ENCODE data around the gene LTF. TPM values are rescaled to one million over a fixed set of nuclear protein-coding genes. Genes with fewer than 3 reads are reported as not detected.

The LTF gene
- total RNA-seq, 2 donors from 2014 or later: not detected

- no peak overlapping the region for H3K27ac Mint-ChIP-seq
- no peak for ATAC-seq
- peaks cover 31% of the 10 kb centered on the region for H3K27me3 Mint-ChIP-seq
- H3K36me3 Mint-ChIP-seq (ENCODE audit: low read depth): peaks cover 3% of the 10 kb centered on the region
- no peaks in the 10 kb centered on the region for H3K4me1 Mint-ChIP-seq
- DNase-seq: no peak
- no peak overlapping the region for H3K4me3 Mint-ChIP-seq
- no peaks in the 10 kb centered on the region for H3K9me3 ChIP-seq (ENCODE audit: control insufficient read depth, low read length, poor library complexity, severe bottlenecking)
Observed at GRCh38 chr3:46470831-46471230, 6.1 kb upstream of the LTF start.

DNA sequence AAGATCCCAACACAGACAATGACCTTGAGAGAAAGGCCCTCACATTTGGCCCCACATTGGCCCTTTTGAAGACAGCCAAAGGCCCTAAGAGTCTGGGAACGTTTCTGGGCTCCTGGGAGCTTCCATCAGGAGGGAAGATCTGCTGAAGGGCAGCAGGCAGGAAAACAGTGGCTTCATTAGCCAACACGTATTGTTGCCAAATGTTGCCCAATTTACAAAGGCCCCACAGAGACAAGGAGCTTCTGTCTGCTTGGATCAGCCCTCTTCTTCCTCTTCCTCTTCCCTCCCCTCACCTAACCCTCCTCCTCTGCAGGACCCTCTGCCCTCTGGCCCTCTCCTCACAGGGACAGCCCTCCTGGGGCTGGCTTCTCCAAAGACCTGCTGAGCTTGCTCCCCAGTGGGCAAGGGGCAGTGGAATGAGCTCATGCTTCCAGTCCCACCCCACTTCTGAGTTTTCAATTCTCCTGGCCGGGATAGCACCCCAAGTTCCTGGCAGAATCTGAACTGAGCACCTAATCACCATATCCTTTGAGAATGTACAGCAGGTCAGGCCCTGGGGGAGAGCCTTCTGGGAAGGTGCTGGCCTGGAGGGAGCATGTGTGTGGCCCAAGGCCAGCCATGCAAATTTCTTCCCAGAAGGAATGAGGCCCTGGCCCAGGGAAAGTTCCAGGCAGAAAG is 5.1 kb upstream of the LTF start:
- no peak for DNase-seq
- Mint-ChIP-seq H3K27me3 (peaks cover 40% of the 10 kb centered on the region), H3K36me3 (ENCODE audit: low read depth) (peaks cover 3% of the 10 kb centered on the region), H3K4me3 (no peak overlapping the region), H3K27ac (no peak overlapping the region), H3K4me1 (no peaks in the 10 kb centered on the region)
- H3K9me3 ChIP-seq (ENCODE audit: control insufficient read depth, low read length, poor library complexity, severe bottlenecking): no peaks in the 10 kb centered on the region
- no peak for ATAC-seq

- Mint-ChIP-seq H3K36me3 (ENCODE audit: low read depth) (peaks cover 6% of the 10 kb centered on the region), H3K4me1 (peaks cover 3% of the 10 kb centered on the region), H3K4me3 (no peak overlapping the region), H3K27ac (no peak overlapping the region), H3K27me3 (peaks cover 48% of the 10 kb centered on the region)
- H3K9me3 ChIP-seq (ENCODE audit: control insufficient read depth, low read length, poor library complexity, severe bottlenecking): no peaks in the 10 kb centered on the region
- DNase-seq (no peak), ATAC-seq (no peak)
Observed at GRCh38 chr3:46468753-46469600, 4.3 kb upstream of the LTF start.

DNA sequence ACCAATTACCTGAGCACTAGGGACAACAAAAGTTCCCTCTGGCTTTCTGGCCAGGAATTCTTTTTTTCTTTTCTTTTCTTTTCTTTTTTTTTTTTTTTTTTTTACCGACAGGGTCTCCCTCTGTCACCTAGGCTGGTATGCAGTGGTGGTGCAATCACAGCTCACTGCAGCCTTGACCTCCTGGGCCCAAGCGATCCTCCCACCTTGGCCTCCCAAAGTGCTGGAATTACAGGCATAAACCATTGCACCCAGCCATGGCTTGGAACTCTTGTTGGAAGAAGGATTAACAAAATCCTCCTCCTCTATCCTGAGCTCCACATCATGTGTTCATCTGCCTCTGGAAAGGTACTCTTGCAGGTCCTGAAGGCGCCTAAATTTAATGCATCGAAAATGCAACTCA is 2.9 kb upstream of the LTF start:
- Mint-ChIP-seq H3K36me3 (ENCODE audit: low read depth) (peaks cover 3% of the 10 kb centered on the region), H3K4me1 (peaks cover 4% of the 10 kb centered on the region), H3K27me3 (peaks cover 52% of the 10 kb centered on the region), H3K4me3 (no peak overlapping the region), H3K27ac (no peak overlapping the region)
- DNase-seq (no peak), ATAC-seq (no peak)
- H3K9me3 ChIP-seq (ENCODE audit: control insufficient read depth, low read length, poor library complexity, severe bottlenecking): no peaks in the 10 kb centered on the region

- Mint-ChIP-seq H3K27ac (no peak overlapping the region), H3K4me3 (no peak overlapping the region), H3K27me3 (peaks cover 58% of the 10 kb centered on the region), H3K4me1 (peaks cover 4% of the 10 kb centered on the region), H3K36me3 (ENCODE audit: low read depth) (peaks cover 6% of the 10 kb centered on the region)
- no peaks in the 10 kb centered on the region for H3K9me3 ChIP-seq (ENCODE audit: control insufficient read depth, low read length, poor library complexity, severe bottlenecking)
- ATAC-seq (no peak), DNase-seq (no peak)
Observed at GRCh38 chr3:46466871-46467403, 2.2 kb upstream of the LTF start.

GRCh38 chr3:46466273-46466672 is 1.6 kb upstream of the LTF start:
- Mint-ChIP-seq H3K27me3 (peaks cover 58% of the 10 kb centered on the region), H3K4me3 (no peak overlapping the region), H3K4me1 (peaks cover 4% of the 10 kb centered on the region), H3K36me3 (ENCODE audit: low read depth) (peaks cover 6% of the 10 kb centered on the region), H3K27ac (no peak overlapping the region)
- no peak for ATAC-seq
- H3K9me3 ChIP-seq (ENCODE audit: control insufficient read depth, low read length, poor library complexity, severe bottlenecking): no peaks in the 10 kb centered on the region
- DNase-seq: no peak

GRCh38 chr3:46465196-46465520 is 453 bp upstream of the LTF start:
- DNase-seq: no peak
- Mint-ChIP-seq H3K4me1 (peaks cover 4% of the 10 kb centered on the region), H3K4me3 (no peak overlapping the region), H3K27me3 (peaks cover 60% of the 10 kb centered on the region), H3K27ac (no peak overlapping the region), H3K36me3 (ENCODE audit: low read depth) (peaks cover 6% of the 10 kb centered on the region)
- ATAC-seq: no peak
- H3K9me3 ChIP-seq (ENCODE audit: control insufficient read depth, low read length, poor library complexity, severe bottlenecking): no peaks in the 10 kb centered on the region

- ATAC-seq (no peak), DNase-seq (no peak)
- Mint-ChIP-seq H3K36me3 (ENCODE audit: low read depth) (peaks cover 6% of the 10 kb centered on the region), H3K4me1 (peaks cover 4% of the 10 kb centered on the region), H3K4me3 (no peak overlapping the region), H3K27me3 (peaks cover 71% of the 10 kb centered on the region), H3K27ac (no peak overlapping the region)
- no peaks in the 10 kb centered on the region for H3K9me3 ChIP-seq (ENCODE audit: control insufficient read depth, low read length, poor library complexity, severe bottlenecking)
Observed at GRCh38 chr3:46463868-46464241, 850 bp downstream of the LTF start.

- ATAC-seq (no peak), DNase-seq (no peak)
- H3K4me3 Mint-ChIP-seq: no peak overlapping the region
- peaks cover 71% of the 10 kb centered on the region for H3K27me3 Mint-ChIP-seq
- H3K9me3 ChIP-seq (ENCODE audit: control insufficient read depth, low read length, poor library complexity, severe bottlenecking): no peaks in the 10 kb centered on the region
- peaks cover 6% of the 10 kb centered on the region for H3K36me3 Mint-ChIP-seq (ENCODE audit: low read depth)
- peaks cover 4% of the 10 kb centered on the region for H3K4me1 Mint-ChIP-seq
- H3K27ac Mint-ChIP-seq: no peak overlapping the region
Observed at GRCh38 chr3:46463120-46463867, 1.4 kb downstream of the LTF start.

DNA sequence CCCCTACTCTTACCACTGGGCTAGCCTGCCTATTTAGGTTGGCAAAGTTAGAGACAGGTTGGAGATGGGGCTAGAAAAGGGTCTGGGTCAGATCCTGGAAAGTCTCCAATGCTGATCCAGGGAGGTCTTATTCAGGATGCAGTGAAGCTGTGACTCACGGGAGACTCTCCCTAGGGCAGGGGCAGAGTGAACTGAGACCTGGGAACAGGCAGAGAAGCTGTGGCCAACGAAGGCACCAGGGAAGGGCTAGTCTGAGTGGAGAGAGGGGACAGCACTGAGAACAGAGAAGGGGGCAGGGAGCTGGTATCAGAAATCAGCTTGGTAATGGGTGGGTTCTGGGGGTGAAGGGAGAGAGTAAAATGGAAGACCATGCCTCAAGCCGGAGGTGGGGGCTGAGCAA is 2.2 kb downstream of the LTF start:
- H3K27ac Mint-ChIP-seq: no peak overlapping the region
- peaks cover 71% of the 10 kb centered on the region for H3K27me3 Mint-ChIP-seq
- DNase-seq: no peak
- no peak for ATAC-seq
- H3K4me1 Mint-ChIP-seq: peaks cover 4% of the 10 kb centered on the region
- H3K4me3 Mint-ChIP-seq: no peak overlapping the region
- H3K36me3 Mint-ChIP-seq (ENCODE audit: low read depth): peaks cover 6% of the 10 kb centered on the region
- H3K9me3 ChIP-seq (ENCODE audit: control insufficient read depth, low read length, poor library complexity, severe bottlenecking): no peaks in the 10 kb centered on the region

DNA sequence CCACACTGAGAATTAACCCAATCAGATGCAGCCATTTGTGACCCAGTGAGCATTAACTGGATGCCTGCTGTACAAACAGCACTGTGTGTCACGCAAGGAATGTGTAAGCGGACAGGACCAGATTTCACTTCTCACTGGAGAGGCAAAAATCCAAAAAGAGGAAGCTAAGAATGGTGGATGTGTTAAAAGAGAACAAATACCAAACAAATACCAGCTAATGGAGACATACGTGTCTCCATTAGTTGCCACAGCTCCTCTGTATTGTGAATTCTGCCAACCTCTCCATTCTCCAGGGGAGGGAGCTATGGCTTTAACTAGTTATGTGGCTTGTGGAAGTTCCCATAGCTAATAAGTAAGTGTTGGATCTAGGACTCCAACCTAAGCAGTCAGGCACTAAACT is 2.6 kb downstream of the LTF start:
- Mint-ChIP-seq H3K4me3 (no peak overlapping the region), H3K27me3 (peaks cover 70% of the 10 kb centered on the region), H3K4me1 (peaks cover 4% of the 10 kb centered on the region), H3K36me3 (ENCODE audit: low read depth) (peaks cover 6% of the 10 kb centered on the region), H3K27ac (no peak overlapping the region)
- DNase-seq (no peak), ATAC-seq (no peak)
- no peaks in the 10 kb centered on the region for H3K9me3 ChIP-seq (ENCODE audit: control insufficient read depth, low read length, poor library complexity, severe bottlenecking)

- no peaks in the 10 kb centered on the region for H3K9me3 ChIP-seq (ENCODE audit: control insufficient read depth, low read length, poor library complexity, severe bottlenecking)
- H3K36me3 Mint-ChIP-seq (ENCODE audit: low read depth): peaks cover 6% of the 10 kb centered on the region
- H3K27ac Mint-ChIP-seq: no peak overlapping the region
- ATAC-seq (no peak), DNase-seq (no peak)
- H3K27me3 Mint-ChIP-seq: peaks cover 54% of the 10 kb centered on the region
- peaks cover 4% of the 10 kb centered on the region for H3K4me1 Mint-ChIP-seq
- no peak overlapping the region for H3K4me3 Mint-ChIP-seq
Observed at GRCh38 chr3:46460051-46460450, 4.7 kb downstream of the LTF start.

- Mint-ChIP-seq H3K36me3 (ENCODE audit: low read depth) (no peaks in the 10 kb centered on the region), H3K27ac (no peak overlapping the region), H3K4me3 (no peak overlapping the region), H3K27me3 (peaks cover 52% of the 10 kb centered on the region), H3K4me1 (peaks cover 6% of the 10 kb centered on the region)
- no peak for ATAC-seq
- no peaks in the 10 kb centered on the region for H3K9me3 ChIP-seq (ENCODE audit: control insufficient read depth, low read length, poor library complexity, severe bottlenecking)
- DNase-seq: no peak
Observed at GRCh38 chr3:46456118-46456517, 8.6 kb downstream of the LTF start.
